IPS-18a (cell line): Measurements from ENCODE around the gene LRRC8E.

ENCODE experiments used
- H3K27ac ChIP-seq: one replicate; pipeline ENCODE4 v1.5.1; 2013; ENCODE audit warnings: low read length
- H3K27me3 ChIP-seq: one replicate; pipeline ENCODE4 v1.6.1; 2013; ENCODE audit warnings: mild to moderate bottlenecking, low read length; ENCODE audit not compliant: control insufficient read depth, insufficient read depth
- H3K36me3 ChIP-seq: one replicate; pipeline ENCODE4 v1.6.1; 2013; ENCODE audit warnings: low read depth, low read length; ENCODE audit not compliant: control insufficient read depth
- H3K4me1 ChIP-seq: one replicate; pipeline ENCODE4 v1.6.1; 2013; ENCODE audit warnings: low read depth, low read length; ENCODE audit not compliant: control insufficient read depth
- H3K4me3 ChIP-seq: one replicate; pipeline ENCODE4 v1.5.1; 2013; ENCODE audit warnings: low read length
- H3K9ac ChIP-seq: one replicate; pipeline ENCODE4 v1.6.1; 2013; ENCODE audit warnings: mild to moderate bottlenecking, low read length, moderate library complexity
- H3K9me3 ChIP-seq: one replicate; pipeline ENCODE4 v1.6.1; 2013; ENCODE audit warnings: low read depth, low read length; ENCODE audit not compliant: control insufficient read depth

The LRRC8E gene

DNA sequence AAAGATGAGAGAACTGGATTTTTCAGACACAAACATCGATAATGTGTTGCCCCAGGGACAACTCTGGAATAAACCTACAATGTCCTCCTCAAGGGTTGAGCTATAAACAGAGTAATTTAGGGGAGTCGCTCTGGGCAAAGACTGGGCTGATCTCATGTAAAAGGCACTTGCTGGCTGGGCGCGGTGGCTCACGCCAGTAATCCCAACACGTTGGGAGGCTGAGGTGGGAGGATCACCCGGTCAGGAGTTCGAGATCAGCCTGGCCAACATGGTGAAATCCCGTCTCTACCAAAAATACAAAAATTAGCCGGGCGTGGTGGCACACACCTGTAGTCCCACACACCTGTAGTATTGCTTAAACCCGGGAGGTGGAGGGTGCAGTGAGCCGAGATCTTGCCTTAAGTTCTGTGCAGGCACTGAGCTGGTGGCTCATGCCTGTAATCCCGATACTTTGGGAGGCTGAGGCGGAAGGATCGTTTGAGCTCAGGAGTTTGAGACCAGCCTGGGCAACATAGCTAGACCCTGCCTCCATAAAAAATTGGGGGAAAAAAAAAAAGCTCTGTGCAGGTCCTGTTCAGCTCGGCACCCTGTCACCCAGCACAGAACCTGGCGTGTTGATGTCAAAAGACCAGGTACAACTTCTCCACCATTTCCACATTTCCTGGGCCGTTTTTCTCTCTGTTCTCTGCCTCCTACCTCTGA is 53.7 kb downstream of the LRRC8E start:
- Histone ChIP-seq H3K4me3 (peak overlapping the region; percentile 95), H3K36me3 (peaks cover 30% of the 10 kb centered on the region), H3K27me3 (no peaks in the 10 kb centered on the region), H3K9ac (peak overlapping the region; percentile 97), H3K27ac (no peak overlapping the region), H3K9me3 (no peaks in the 10 kb centered on the region), H3K4me1 (no peaks in the 10 kb centered on the region)

- H3K27me3 ChIP-seq = no peaks in the 10 kb centered on the region
- H3K9ac ChIP-seq = peak overlapping the region; percentile 97
- H3K4me1 ChIP-seq = no peaks in the 10 kb centered on the region
- H3K36me3 ChIP-seq = peaks cover 23% of the 10 kb centered on the region
- H3K4me3 ChIP-seq = peak overlapping the region; percentile 95
- H3K27ac ChIP-seq = peak overlapping the region; percentile 71
- no peaks in the 10 kb centered on the region for H3K9me3 ChIP-seq
Measured at GRCh38 chr19:7942981-7943443, 54.7 kb downstream of the LRRC8E start.

DNA sequence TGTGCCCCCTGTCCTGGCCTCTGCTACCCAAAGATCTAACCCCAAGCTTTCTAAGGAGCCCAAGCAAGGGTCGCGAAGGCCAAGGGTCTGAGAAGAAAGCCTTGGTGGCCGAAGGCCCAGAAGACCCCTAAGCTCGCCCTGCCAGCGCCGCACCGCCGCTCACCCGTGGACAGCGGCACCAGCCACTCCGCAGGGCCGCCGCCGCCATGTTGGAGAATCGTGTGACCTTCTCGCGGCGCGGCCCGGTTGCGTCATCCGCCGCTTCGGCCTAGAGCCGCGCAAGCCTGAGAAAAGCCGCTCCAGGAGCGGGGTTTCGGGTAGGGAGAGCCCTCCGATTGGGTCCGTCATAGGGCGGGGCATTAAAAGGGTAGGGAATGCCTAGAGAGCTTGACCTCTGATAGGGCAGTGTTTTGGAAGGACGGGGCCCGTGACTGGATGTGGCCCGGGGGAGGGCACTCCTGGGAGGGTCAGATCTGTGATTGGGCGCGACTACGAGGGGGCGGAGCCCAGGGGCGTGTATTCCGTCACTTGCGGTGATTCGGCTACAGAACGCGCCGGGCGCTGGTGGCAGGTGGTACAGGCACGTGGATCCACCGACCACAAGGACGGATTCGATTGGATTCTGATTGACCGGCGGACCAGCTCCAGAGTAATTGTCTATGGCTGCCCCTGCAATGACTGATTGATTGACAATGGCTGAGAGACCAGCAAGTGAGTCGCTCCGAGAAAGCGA is 55.3 kb downstream of the LRRC8E start, which contains the start of gene TIMM44:
Gene TIMM44 (minus strand): TSS at position 223 of the 733 bp plus-strand sequence. CDS start 15 bp downstream, at position 208.
- peak within 1 kb of the TSS; percentile 89 for H3K27ac ChIP-seq

DNA sequence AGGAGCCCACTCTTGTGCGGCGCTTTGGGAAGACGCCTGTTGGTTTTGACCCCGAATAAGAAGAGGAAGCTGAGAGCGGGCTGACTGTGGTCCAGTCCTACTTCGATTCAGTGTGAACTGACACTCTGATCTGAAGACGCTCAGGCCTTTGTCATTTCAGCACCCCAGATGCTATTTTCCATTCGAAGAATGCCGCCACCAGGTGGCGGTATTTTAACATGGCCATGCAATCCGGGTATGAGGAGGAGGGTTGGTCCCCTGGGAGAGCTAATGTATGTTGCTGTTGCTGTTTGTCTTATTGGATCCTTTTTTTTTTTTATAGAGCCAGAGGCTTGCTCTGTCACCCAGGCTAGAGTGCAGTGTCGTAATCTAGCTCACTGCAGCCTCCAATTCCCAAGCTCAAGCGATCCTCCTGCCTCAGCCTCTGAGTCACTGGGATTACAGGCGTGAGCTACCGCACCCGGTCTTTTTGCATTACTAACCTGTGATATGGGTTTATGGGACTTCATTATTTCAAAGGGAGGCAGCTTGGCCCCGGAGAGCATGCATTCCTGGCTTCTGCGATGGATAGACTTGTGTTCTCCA is 56.0 kb downstream of the LRRC8E start:
- peak overlapping the region; percentile 89 for H3K9ac ChIP-seq

More for the DNA sequence above, 55.3 kb downstream of the LRRC8E start, which contains the start of gene TIMM44:
- peak within 1 kb of the TSS; percentile 97 for H3K9ac ChIP-seq
- H3K9me3 ChIP-seq = no peaks in the 10 kb centered on the region
- peaks cover 18% of the 10 kb centered on the region for H3K36me3 ChIP-seq
- no peaks in the 10 kb centered on the region for H3K4me1 ChIP-seq
- no peaks in the 10 kb centered on the region for H3K27me3 ChIP-seq
- peak within 1 kb of the TSS; percentile 95 for H3K4me3 ChIP-seq

GRCh38 chr19:7947939-7948338 is 59.6 kb downstream of the LRRC8E start:
- Histone ChIP-seq H3K9me3 (no peaks in the 10 kb centered on the region), H3K27ac (no peak overlapping the region), H3K4me3 (no peak overlapping the region), H3K4me1 (no peaks in the 10 kb centered on the region), H3K9ac (no peak overlapping the region), H3K36me3 (no peaks in the 10 kb centered on the region), H3K27me3 (no peaks in the 10 kb centered on the region)

More for the DNA sequence above, 56.0 kb downstream of the LRRC8E start:
- Histone ChIP-seq H3K4me3 (peak overlapping the region; percentile 78), H3K36me3 (peaks cover 14% of the 10 kb centered on the region), H3K9me3 (no peaks in the 10 kb centered on the region), H3K4me1 (no peaks in the 10 kb centered on the region), H3K27ac (peak overlapping the region; percentile 89), H3K27me3 (no peaks in the 10 kb centered on the region)
